ENCODE results near the gene NBPF15.
"Not testable (repeated sequence)": the region's sequence is repeated elsewhere in the genome, so short reads cannot be mapped to it uniquely, and the experiment has no call there.

The NBPF15 gene, protein sequence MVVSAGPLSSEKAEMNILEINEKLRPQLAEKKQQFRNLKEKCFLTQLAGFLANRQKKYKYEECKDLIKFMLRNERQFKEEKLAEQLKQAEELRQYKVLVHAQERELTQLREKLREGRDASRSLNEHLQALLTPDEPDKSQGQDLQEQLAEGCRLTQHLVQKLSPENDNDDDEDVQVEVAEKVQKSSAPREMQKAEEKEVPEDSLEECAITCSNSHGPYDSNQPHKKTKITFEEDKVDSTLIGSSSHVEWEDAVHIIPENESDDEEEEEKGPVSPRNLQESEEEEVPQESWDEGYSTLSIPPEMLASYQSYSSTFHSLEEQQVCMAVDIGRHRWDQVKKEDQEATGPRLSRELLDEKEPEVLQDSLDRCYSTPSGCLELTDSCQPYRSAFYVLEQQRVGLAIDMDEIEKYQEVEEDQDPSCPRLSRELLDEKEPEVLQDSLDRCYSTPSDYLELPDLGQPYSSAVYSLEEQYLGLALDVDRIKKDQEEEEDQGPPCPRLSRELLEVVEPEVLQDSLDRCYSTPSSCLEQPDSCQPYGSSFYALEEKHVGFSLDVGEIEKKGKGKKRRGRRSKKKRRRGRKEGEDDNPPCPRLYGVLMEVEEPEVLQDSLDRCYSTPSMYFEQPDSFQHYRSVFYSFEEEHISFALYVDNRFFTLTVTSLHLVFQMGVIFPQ

DNA sequence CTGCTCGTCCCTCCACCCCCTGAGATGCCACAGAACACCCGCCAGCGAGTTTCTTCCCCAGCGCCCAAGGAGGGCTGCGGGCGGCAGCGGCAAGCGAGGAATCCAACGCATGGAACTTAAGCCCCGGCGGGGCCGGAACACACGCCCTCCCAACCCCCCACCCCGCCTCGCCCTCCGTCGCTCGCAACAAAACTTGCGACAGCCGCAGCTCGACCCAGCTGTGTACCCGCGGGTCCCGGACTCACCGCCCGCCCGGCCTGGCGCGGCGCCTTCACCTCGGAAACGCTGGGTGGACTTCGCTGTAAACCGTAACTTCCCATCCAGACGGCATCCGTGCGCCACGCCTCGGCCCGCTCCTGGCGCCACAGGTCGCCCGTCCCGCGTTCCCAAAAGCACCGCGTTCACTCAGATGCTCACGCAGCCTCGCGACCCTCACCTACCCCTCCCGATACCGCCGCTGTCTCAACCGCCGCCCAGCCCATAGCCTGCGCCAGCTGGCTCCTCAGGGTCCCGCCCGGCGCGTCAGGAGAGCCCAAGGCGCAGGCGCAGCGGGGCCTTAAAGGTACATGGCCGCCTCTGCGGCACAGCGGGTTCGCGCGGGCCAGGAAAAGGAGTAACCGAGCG, at the start of gene NBPF15:
Gene NBPF15 (minus strand): TSS at position 534 of the 624 bp plus-strand sequence. CDS start 21,666 bp downstream, outside the sequence.
- DNase-seq (ENCODE audit: low spot score): not testable (repeated sequence)

DNA sequence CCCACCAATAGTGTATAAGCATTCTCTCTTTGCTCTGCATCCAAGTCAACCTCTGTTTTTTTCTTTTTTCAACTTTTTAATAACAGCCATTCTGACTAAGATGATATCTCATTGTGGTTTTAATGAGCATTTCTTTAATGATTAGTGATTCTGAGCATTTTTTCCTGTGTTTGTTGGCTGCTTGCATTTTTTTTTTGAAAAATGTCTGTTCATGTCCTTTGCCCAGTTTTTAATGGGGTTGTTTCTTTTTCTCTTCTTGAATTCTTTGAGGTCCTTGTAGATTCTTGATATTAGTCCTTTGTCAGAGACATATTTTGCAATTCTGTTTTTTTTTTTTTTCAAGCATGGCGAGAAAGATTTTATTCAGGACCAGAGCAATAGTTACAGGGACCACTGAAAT, 35.0 kb upstream of the NBPF15 start:
- not testable (repeated sequence) for DNase-seq (ENCODE audit: low spot score)

GRCh38 chr1:144494130-144494529, 32.7 kb upstream of the NBPF15 start:
- not testable (repeated sequence) for DNase-seq (ENCODE audit: low spot score)

- DNase-seq (ENCODE audit: low spot score): not testable (repeated sequence)
Observed at GRCh38 chr1:144490394-144490793, 28.9 kb upstream of the NBPF15 start.

- DNase-seq (ENCODE audit: low spot score): not testable (repeated sequence)
Observed at GRCh38 chr1:144487002-144487401, 25.5 kb upstream of the NBPF15 start.

GRCh38 chr1:144485048-144485993, 23.9 kb upstream of the NBPF15 start:
- DNase-seq (ENCODE audit: low spot score): not testable (repeated sequence)

- DNase-seq (ENCODE audit: low spot score): not testable (repeated sequence)
Observed at GRCh38 chr1:144473897-144474296, 12.4 kb upstream of the NBPF15 start.

DNA sequence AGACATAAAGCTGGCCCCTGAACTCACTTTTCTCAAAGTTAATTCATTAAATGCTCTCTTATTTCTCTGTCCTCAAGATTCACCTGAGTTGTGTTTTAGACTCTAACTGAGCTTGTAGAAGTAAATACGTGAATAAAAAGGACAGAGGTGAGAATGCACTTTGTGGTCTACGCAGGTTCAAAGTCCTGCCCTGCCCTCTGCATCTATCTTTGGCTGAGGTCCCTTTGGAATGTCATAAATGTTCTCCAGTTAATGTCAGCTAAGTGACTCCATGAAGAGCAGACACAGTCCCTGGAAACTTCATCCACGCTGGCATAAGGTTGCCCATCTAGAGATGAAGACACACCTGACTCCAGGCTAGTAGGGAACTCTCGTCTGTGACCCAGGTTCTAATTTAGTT, 10.0 kb upstream of the NBPF15 start:
- DNase-seq (ENCODE audit: low spot score): not testable (repeated sequence)

DNA sequence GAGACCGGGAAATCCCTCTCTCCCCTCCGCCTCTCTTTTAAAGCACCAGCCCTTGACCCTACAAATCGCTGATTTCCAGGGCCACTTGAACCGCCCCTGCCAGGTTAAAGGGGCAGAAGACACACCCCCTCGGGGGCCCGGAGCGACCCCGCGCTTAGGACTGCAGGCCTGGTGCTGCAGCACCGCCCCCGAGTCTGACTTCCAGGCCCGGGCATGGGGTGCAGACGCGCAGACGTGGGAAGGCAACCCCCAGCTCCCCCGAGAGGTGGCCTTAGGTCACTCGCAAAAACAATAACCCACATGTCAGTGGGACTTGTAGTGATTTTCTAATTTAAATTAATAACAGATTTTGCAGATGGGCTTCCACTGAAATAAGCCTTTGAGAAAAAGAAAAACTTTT, 309 bp upstream of the NBPF15 start:
- DNase-seq (ENCODE audit: low spot score): not testable (repeated sequence)

GRCh38 chr1:144460686-144461085, 783 bp downstream of the NBPF15 start:
- DNase-seq (ENCODE audit: low spot score): not testable (repeated sequence)

- not testable (repeated sequence) for DNase-seq (ENCODE audit: low spot score)
Observed at GRCh38 chr1:144442402-144442801, 19.1 kb downstream of the NBPF15 start.

DNA sequence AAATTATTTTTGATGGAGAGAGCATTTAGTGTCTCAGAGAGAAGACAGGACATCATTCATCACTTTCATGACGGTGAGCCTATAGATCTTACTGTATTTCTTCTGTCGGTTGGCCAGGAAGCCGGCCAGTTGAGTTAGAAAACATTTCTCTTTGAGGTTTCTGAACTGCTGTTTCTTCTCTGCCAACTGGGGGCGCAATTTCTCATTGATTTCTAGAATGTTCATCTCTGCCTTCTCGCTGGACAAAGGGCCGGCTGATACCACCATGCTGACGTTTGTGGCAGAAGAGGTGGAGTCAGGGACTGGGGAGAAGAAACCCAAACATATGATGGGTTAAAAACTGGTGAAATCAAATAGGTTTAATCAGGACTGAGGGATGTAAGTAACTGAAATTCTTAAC, 21.7 kb downstream of the NBPF15 start:
- not testable (repeated sequence) for DNase-seq (ENCODE audit: low spot score)

DNA sequence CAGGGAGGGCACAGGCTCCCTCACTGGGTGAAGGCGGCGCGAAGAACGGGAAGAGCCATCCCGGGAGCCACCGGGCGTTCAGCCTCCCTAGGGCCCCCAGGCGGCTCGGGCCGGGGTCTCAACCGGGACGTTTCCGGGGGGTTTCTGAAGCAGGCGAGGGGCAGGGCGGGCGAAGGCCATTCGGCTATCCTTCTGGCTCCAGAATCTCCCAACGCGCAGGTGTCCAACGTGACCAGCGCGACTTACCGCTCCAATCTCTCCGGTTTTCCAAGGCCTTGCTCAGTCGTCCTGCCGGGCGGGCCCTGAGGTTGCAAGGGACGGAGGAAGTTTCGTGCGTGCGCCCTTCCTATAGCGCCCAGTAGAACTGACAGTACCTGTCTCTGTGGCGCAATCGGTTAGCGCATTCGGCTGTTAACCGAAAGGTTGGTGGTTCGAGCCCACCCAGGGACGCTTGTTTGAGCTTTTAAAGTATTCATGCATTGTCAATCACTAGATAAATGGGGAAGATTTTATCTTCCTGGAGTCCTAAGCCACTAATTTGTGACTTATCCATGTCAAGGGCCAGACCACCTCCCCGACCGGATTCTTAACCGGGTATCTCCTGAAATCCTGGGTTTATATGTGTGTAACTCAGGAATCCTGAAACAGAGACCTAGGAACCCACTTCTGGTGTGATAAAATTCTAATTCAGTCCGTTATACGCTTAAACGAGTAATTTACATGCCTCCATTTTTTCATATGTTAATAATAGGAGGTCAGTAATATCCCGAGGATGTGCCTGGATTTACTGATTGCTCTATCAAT, 42.4 kb downstream of the NBPF15 start:
- not testable (repeated sequence) for DNase-seq (ENCODE audit: low spot score)

- DNase-seq (ENCODE audit: low spot score): not testable (repeated sequence)
Observed at GRCh38 chr1:144413404-144414118, 47.9 kb downstream of the NBPF15 start.

- peak; percentile 68 for DNase-seq (ENCODE audit: low spot score)
Observed at GRCh38 chr1:144412491-144413403, 48.7 kb downstream of the NBPF15 start.

- DNase-seq (ENCODE audit: low spot score): not testable (repeated sequence)
Observed at GRCh38 chr1:144412068-144412471, 49.4 kb downstream of the NBPF15 start.

DNA sequence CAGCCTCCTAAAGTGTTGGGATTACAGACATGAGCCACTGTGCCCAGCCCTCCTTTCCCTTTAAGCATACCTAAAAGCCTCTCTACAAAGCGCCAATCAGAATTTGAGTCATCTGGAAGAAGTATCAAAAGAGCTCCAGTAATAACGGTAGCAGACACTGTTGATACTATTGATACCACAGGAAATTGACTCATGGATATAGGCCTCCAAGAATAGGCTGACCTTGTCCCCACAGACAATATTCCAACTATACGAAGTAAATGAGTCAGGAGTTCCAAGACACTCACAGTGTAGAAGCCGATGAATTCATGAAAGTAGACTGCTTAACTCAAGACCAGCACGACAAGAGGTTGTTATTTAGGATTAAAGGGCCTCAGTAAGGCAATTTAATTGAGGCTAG, 58.7 kb downstream of the NBPF15 start:
- DNase-seq (ENCODE audit: low spot score): not testable (repeated sequence)

DNA sequence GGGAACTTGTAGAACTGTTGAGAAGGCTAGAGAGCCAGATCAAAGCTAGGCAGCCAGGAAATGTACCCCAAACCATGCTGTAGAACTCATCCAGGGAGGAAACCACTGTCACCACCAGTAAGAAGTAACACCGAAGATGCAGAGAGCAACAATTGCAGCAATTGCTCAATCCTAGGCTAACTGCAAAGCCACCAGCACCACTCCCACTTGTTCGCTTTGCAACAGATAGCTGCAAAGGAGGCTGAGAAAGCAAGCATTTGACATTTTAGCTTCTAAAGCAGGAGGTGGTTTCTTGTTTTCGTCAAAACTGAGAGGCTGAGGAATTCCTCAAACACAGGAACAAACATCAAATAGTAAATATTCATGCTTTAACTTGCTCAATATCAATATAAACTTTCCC, 89.8 kb downstream of the NBPF15 start:
- not testable (repeated sequence) for DNase-seq (ENCODE audit: low spot score)

Measured in GM03348 (cell line).